AG04450 (cell line): ENCODE results near the gene DCDC2C. TPM values are rescaled to one million over a fixed set of nuclear protein-coding genes. Genes with fewer than 3 reads are reported as not detected.

Source experiments
- CTCF ChIA-PET: fragments of 300-600, 350-600 bp; formaldehyde crosslinking; extraction: SDS; loops from one replicate; lab custom pipeline; 2022; ENCODE audit warnings: antibody characterized with exemption, inconsistent platforms; lab: Charles Lee
- POLR2A ChIA-PET: fragments of 350-600 bp; formaldehyde crosslinking; extraction: SDS; loops from one replicate; lab custom pipeline; 2021; ENCODE audit warnings: antibody characterized with exemption, inconsistent platforms; lab: Yijun Ruan, JAX
- DNase-seq: peaks from one replicate; pipeline ENCODE4 v3.0.0-alpha.2; 2011; ENCODE audit warnings: low read depth, low spot score
- H3K27ac ChIP-seq: one replicate; pipeline ENCODE4 v1.5.1; 2012; ENCODE audit warnings: low read depth, low read length, control low read depth
- H3K27me3 ChIP-seq: one replicate; pipeline ENCODE4 v1.6.0; 2012; ENCODE audit warnings: low read length; ENCODE audit not compliant: control insufficient read depth, insufficient read depth
- H3K4me3 ChIP-seq: 2 replicates; pipeline ENCODE4 v1.5.1; 2011; ENCODE audit warnings: mild to moderate bottlenecking, low read depth, low read length, control low read depth
- H3K9me3 ChIP-seq: 2 replicates; pipeline ENCODE4 v1.5.1; 2012; ENCODE audit warnings: low read length; ENCODE audit not compliant: control insufficient read depth, insufficient read depth
- CTCF ChIP-seq: IDR thresholded peaks from 2 replicates; pipeline ENCODE4 v1.5.1; 2011; ENCODE audit warnings: low read depth, low read length, control low read depth, inconsistent platforms
- polyA plus RNA-seq: library from polyadenylated mRNA; depleted of rRNA; stranded (reverse); fragments of >200 nt; gene quantifications from 2 replicates; pipeline ENCODE4 v1.2.3, GENCODE V29; 2011

DCDC2C gene
- polyA plus RNA-seq, 1 experiment: not detected

GRCh38 chr2:3751806-3752205 lies 48.4 kb downstream of the DCDC2C start:
- TF ChIP-seq CTCF: no peak
- CTCF ChIA-PET: interaction anchor here (2.6 kb wide), 1 partner anchor 24 kb away, joined by 11 read pairs; no protein-coding TSS in a partner anchor
- DNase-seq: no peak
- Histone ChIP-seq H3K9me3 (no peaks in the 10 kb centered on the region; the same call in none of the 2 replicates), H3K4me3 (no peak overlapping the region), H3K27ac (no peak overlapping the region), H3K27me3 (peaks cover 9% of the 10 kb centered on the region)
- POLR2A ChIA-PET: no interaction called here

GRCh38 chr2:3752376-3752775 lies 49.0 kb downstream of the DCDC2C start:
- CTCF ChIA-PET: interaction anchor here (2.6 kb wide), 1 partner anchor 24 kb away, joined by 11 read pairs; no protein-coding TSS in a partner anchor
- Histone ChIP-seq H3K4me3 (no peak overlapping the region), H3K9me3 (no peaks in the 10 kb centered on the region; the same call in 1 of the 2 replicates), H3K27me3 (peaks cover 9% of the 10 kb centered on the region), H3K27ac (no peak overlapping the region)
- no peak for TF ChIP-seq CTCF
- POLR2A ChIA-PET: no interaction called here
- no peak for DNase-seq

- Histone ChIP-seq H3K27ac (no peak overlapping the region), H3K27me3 (peaks cover 7% of the 10 kb centered on the region), H3K9me3 (no peaks in the 10 kb centered on the region; the same call in 1 of the 2 replicates), H3K4me3 (no peak overlapping the region)
- DNase-seq: no peak
- ChIA-PET POLR2A (no interaction called here), CTCF (interaction anchor here (1.4 to 1.6 kb wide), 3 partner anchors 15 to 74 kb away, joined by 3 to 11 read pairs (median 5); no protein-coding TSS in a partner anchor)
- TF ChIP-seq CTCF: no peak
These were observed 50.2 kb downstream of the DCDC2C start for GRCh38 chr2:3753561-3753960.

GRCh38 chr2:3754280-3754679 lies 50.9 kb downstream of the DCDC2C start:
- Histone ChIP-seq H3K4me3 (no peak overlapping the region), H3K9me3 (no peaks in the 10 kb centered on the region; the same call in 1 of the 2 replicates), H3K27me3 (peaks cover 7% of the 10 kb centered on the region), H3K27ac (no peak overlapping the region)
- 0 out of 2 replicates have a peak, but pooled peaks have one; percentile 13 for TF ChIP-seq CTCF
- DNase-seq: no peak
- ChIA-PET CTCF (interaction anchor here (1.2 to 1.6 kb wide), 4 partner anchors 16 to 73 kb away, joined by 3 to 11 read pairs (median 8); no protein-coding TSS in a partner anchor), POLR2A (no interaction called here)

GRCh38 chr2:3754795-3755194 lies 51.4 kb downstream of the DCDC2C start:
- ChIA-PET CTCF (interaction anchor here (1.2 to 1.6 kb wide), 4 partner anchors 17 to 72 kb away, joined by 3 to 11 read pairs (median 8); no protein-coding TSS in a partner anchor), POLR2A (no interaction called here)
- no peak for TF ChIP-seq CTCF
- peaks cover 7% of the 10 kb centered on the region for H3K27me3 ChIP-seq
- no peak overlapping the region for H3K4me3 ChIP-seq
- no peak for DNase-seq
- H3K27ac ChIP-seq: no peak overlapping the region
- H3K9me3 ChIP-seq: no peaks in the 10 kb centered on the region; the same call in 1 of the 2 replicates
